ENCODE data around the gene NOXO1.
A peak's percentile ranks its signal among the peaks of the same experiment; 100 is the strongest.

Gene NOXO1

GRCh38 chr16:1990101-1990350, 8.8 kb upstream of the NOXO1 start:
- no peak for TF ChIP-seq CTCF (IDR thresholded peaks at IDR 0.05; ENCODE audit: control insufficient read depth, extremely low read depth, insufficient read depth)
- no peak overlapping the region for H3K4me3 ChIP-seq (ENCODE audit: low read depth, low read length)
- DNase-seq (ENCODE audit: low read depth) = no peak

GRCh38 chr16:1989209-1990100, 8.2 kb upstream of the NOXO1 start, which contains the start of gene SYNGR3:
Gene SYNGR3, plus strand, starts transcription at chr16:1989970. Its CDS starts 133 bp downstream, at chr16:1990103.
- no peak within 1 kb of the TSS for H3K4me3 ChIP-seq (ENCODE audit: low read depth, low read length)
- no peak for TF ChIP-seq CTCF (IDR thresholded peaks at IDR 0.05; ENCODE audit: control insufficient read depth, extremely low read depth, insufficient read depth)
- no peak for DNase-seq (ENCODE audit: low read depth)

GRCh38 chr16:1987198-1987597, 5.9 kb upstream of the NOXO1 start:
- no peak overlapping the region for H3K4me3 ChIP-seq (ENCODE audit: low read depth, low read length)
- no peak for TF ChIP-seq CTCF (IDR thresholded peaks at IDR 0.05; ENCODE audit: control insufficient read depth, extremely low read depth, insufficient read depth)
- DNase-seq (ENCODE audit: low read depth) = no peak

- no peak for TF ChIP-seq CTCF (IDR thresholded peaks at IDR 0.05; ENCODE audit: control insufficient read depth, extremely low read depth, insufficient read depth)
- DNase-seq (ENCODE audit: low read depth) = no peak
- peak overlapping the region; percentile 73 for H3K4me3 ChIP-seq (ENCODE audit: low read depth, low read length)
These were observed 4.3 kb upstream of the NOXO1 start for GRCh38 chr16:1985466-1986150.

GRCh38 chr16:1984347-1985225, 3.3 kb upstream of the NOXO1 start:
- TF ChIP-seq CTCF (IDR thresholded peaks at IDR 0.05; ENCODE audit: control insufficient read depth, extremely low read depth, insufficient read depth) = no peak
- peak overlapping the region; percentile 73 for H3K4me3 ChIP-seq (ENCODE audit: low read depth, low read length)
- no peak for DNase-seq (ENCODE audit: low read depth)

- TF ChIP-seq CTCF (IDR thresholded peaks at IDR 0.05; ENCODE audit: control insufficient read depth, extremely low read depth, insufficient read depth) = peak; percentile 72
- peak within 1 kb of the TSS; percentile 73 for H3K4me3 ChIP-seq (ENCODE audit: low read depth, low read length)
- peak; percentile 78 for DNase-seq (ENCODE audit: low read depth)
These were observed 2.5 kb upstream of the NOXO1 start, which contains the start of gene GFER for GRCh38 chr16:1983544-1984346. Gene GFER, plus strand, starts transcription at chr16:1984193. Its CDS starts 26 bp downstream, at chr16:1984219.
